Endodermal cell (in vitro differentiated cells): ENCODE measurements around the gene MPRIP. TPM values are rescaled to one million over a fixed set of nuclear protein-coding genes. Genes with fewer than 3 reads are reported as not detected.
A peak's percentile ranks its signal among the peaks of the same experiment; 100 is the strongest.

Experiments
- DNase-seq: peaks from one replicate; pipeline ENCODE4 v3.0.0-alpha.2; 2017
- H3K27ac ChIP-seq: 2 replicates; pipeline ENCODE4 v1.5.1; 2013; ENCODE audit warnings: mild to moderate bottlenecking, low read depth, low read length, moderate library complexity
- H3K27me3 ChIP-seq: 2 replicates; pipeline ENCODE4 v1.6.1; 2013; ENCODE audit warnings: mild to moderate bottlenecking, low read length, moderate library complexity; ENCODE audit not compliant: insufficient read depth, control insufficient read depth, poor library complexity, severe bottlenecking
- H3K36me3 ChIP-seq: 2 replicates; pipeline ENCODE4 v1.7.0; 2013; ENCODE audit warnings: mild to moderate bottlenecking, low read length, moderate library complexity; ENCODE audit not compliant: control insufficient read depth, insufficient read depth
- H3K4me1 ChIP-seq: one replicate; pipeline ENCODE4 v1.7.0; 2013; ENCODE audit warnings: low read length; ENCODE audit not compliant: control insufficient read depth, insufficient read depth
- H3K4me3 ChIP-seq: 2 replicates; pipeline ENCODE4 v1.5.1; 2013; ENCODE audit warnings: mild to moderate bottlenecking, low read length, moderate library complexity
- H3K9ac ChIP-seq: 2 replicates; pipeline ENCODE4 v1.6.1; 2013; ENCODE audit warnings: mild to moderate bottlenecking, low read length, moderate library complexity; ENCODE audit not compliant: poor library complexity, severe bottlenecking; ENCODE audit errors: extremely low read depth
- H3K9me3 ChIP-seq: 2 replicates; pipeline ENCODE4 v1.6.1; 2013; ENCODE audit warnings: mild to moderate bottlenecking, low read length, moderate library complexity; ENCODE audit not compliant: control insufficient read depth
- H3K27ac Mint-ChIP-seq: 2 replicates; pipeline ENCODE4 v1.8.0; 2020; ENCODE audit warnings: mixed read lengths
- H3K27me3 Mint-ChIP-seq: 2 replicates; pipeline ENCODE4 v1.8.0; 2021; ENCODE audit warnings: mild to moderate bottlenecking, mixed read lengths; ENCODE audit not compliant: insufficient read depth
- H3K36me3 Mint-ChIP-seq: 2 replicates; pipeline ENCODE4 v1.8.0; 2020; ENCODE audit warnings: low read depth, mixed read lengths
- H3K4me1 Mint-ChIP-seq: 2 replicates; pipeline ENCODE4 v1.8.0; 2020; ENCODE audit warnings: mixed read lengths
- H3K4me3 Mint-ChIP-seq: 2 replicates; pipeline ENCODE4 v1.8.0; 2020; ENCODE audit warnings: mild to moderate bottlenecking, moderate library complexity, mixed read lengths
- H3K9me3 Mint-ChIP-seq: 2 replicates; pipeline ENCODE4 v1.8.0; 2020; ENCODE audit warnings: mild to moderate bottlenecking, mixed read lengths
- WGBS, 2 experiments: methylation state at CpG; one replicate each; pipeline versions ENCODE4 v1.1.5 to v1.1.7; 2013; ENCODE audit warnings: missing lambda C conversion rate in 2 of 2, mixed read lengths in 1 of 2; ENCODE audit not compliant: insufficient coverage in 1 of 2, insufficient read length in 1 of 2; 5-methylcytosine and 5-hydroxymethylcytosine counted together
- total RNA-seq, 2 donors: library from RNA; stranded (reverse); fragmentation: NEBNext Ultra II Directional in 1 of 2; extraction: Animal tissue kit (Norgen Biotek cat#: 25700) in 1 of 2; gene quantifications; 2 replicates in 1 of 2; 3 replicates in 1 of 2; pipeline ENCODE4 v1.2.1, GENCODE V29; 2021
- TF ChIP-seq, protein P1 (sequence below): fragments of 200-600 bp; sonication (generic); conservative IDR thresholded peaks from 2 replicates; pipeline ENCODE4 v1.5.0; 2021; ENCODE audit warnings: antibody characterized with exemption, mild to moderate bottlenecking

Gene MPRIP
- total RNA-seq, 2 donors from 2014 or later = 154 to 155 TPM

DNA sequence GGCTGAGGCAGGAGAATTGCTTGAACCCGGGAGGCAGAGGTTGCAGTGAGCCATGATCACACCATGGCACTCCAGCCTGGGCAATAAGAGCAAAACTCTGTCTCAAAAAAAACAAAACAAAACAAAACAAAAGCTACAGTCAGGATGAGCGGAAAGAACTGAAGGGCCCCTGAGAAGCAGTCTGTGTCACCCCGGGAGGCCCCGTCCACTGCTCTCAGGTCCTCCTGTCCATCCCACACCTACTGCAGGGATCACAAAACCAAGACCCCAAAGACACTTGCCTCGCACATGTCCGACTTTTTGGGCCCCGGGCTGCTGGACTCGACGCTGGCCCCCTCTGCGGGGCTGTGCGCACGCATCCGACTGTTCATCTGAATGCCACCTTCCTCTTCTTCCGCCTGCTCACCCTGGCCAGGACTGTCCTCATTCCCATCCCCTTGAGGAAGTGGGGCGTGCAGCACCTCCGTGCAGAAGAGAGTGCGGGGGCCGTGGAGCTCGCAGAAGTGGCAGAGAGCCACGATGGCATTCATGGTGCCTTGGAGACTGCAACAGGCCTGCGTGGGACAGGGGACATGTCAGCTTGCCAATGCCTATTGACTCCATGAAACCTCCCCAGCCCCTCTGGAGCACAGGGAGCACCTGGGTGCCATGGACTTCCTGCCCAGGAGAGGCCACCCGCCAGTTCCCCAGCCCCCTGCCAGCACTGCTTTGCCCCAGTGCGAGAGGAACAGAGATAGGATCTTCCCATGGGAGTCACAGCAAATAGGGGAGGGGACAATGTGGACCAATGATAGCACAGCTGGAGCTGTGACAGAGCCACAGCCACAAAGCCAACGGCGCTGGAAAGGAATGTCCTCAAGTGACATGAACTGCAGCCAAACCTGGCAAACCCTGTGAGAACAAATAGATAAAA is 185.6 kb downstream of the MPRIP start:
- Mint-ChIP-seq H3K4me3 (no peak overlapping the region), H3K36me3 (peaks cover 89% of the 10 kb centered on the region), H3K9me3 (no peaks in the 10 kb centered on the region), H3K27me3 (no peaks in the 10 kb centered on the region), H3K4me1 (no peaks in the 10 kb centered on the region), H3K27ac (no peak overlapping the region)
- Histone ChIP-seq H3K9ac (no peak overlapping the region), H3K4me3 (no peak overlapping the region), H3K27ac (no peak overlapping the region), H3K27me3 (no peaks in the 10 kb centered on the region), H3K9me3 (no peaks in the 10 kb centered on the region), H3K36me3 (peaks cover 94% of the 10 kb centered on the region), H3K4me1 (no peaks in the 10 kb centered on the region)
- TF ChIP-seq, protein P1, sequence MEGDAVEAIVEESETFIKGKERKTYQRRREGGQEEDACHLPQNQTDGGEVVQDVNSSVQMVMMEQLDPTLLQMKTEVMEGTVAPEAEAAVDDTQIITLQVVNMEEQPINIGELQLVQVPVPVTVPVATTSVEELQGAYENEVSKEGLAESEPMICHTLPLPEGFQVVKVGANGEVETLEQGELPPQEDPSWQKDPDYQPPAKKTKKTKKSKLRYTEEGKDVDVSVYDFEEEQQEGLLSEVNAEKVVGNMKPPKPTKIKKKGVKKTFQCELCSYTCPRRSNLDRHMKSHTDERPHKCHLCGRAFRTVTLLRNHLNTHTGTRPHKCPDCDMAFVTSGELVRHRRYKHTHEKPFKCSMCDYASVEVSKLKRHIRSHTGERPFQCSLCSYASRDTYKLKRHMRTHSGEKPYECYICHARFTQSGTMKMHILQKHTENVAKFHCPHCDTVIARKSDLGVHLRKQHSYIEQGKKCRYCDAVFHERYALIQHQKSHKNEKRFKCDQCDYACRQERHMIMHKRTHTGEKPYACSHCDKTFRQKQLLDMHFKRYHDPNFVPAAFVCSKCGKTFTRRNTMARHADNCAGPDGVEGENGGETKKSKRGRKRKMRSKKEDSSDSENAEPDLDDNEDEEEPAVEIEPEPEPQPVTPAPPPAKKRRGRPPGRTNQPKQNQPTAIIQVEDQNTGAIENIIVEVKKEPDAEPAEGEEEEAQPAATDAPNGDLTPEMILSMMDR = no peak
- 95 to 97% methylated on average over 21 to 25 of the region's 25 CpGs for WGBS, 2 experiments
- peak; percentile 47 for DNase-seq

DNA sequence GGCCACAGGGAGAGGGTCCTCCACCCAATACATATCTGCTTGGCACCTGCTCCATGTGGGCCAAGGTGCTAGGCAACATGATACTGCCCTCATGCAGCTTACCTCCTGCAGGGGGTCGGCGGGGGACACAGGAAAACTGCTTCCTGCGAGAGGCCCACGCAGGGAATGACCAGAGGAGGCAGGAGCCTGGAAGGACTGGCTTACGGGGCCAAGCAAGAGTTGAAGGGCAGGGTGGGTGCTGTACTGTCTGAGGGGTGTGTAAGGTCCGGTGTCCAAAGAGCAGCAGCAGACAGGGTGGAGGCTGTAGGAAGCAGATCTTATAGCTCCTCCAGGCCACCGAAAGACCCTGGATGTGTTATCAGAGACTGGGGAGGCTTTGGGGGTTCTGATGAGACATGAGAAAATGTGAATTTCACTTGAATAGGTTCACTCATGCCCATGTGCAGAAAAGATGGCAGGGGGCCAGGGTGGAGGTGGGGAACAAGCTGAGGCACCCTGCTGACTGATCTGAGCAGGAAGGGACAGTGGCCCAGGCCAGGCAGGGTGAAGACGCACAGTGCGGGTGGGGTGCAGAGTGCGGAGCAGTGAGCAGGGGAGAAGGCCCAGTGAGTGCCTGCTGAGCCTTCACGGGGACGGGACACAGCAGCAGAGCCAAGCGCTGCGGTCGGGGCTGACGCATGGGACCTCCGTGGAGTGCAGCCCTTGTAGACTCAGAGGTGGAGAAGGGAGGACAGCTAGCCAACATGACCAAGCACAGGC is 186.4 kb downstream of the MPRIP start:
- DNase-seq = no peak
- Histone ChIP-seq H3K4me3 (no peak overlapping the region), H3K27me3 (no peaks in the 10 kb centered on the region), H3K27ac (no peak overlapping the region), H3K9ac (no peak overlapping the region), H3K9me3 (no peaks in the 10 kb centered on the region), H3K4me1 (no peaks in the 10 kb centered on the region), H3K36me3 (peaks cover 88% of the 10 kb centered on the region)
- H3K9me3 Mint-ChIP-seq = no peaks in the 10 kb centered on the region
- H3K4me1 Mint-ChIP-seq = no peaks in the 10 kb centered on the region
- H3K27me3 Mint-ChIP-seq = no peaks in the 10 kb centered on the region
- no peak overlapping the region for H3K4me3 Mint-ChIP-seq
- TF ChIP-seq, protein P1 = no peak
- peaks cover 81% of the 10 kb centered on the region for H3K36me3 Mint-ChIP-seq
- 94 to 95% methylated on average over 9 to 17 of the region's 17 CpGs for WGBS, 2 experiments
- peak overlapping the region; percentile 64 for H3K27ac Mint-ChIP-seq

DNA sequence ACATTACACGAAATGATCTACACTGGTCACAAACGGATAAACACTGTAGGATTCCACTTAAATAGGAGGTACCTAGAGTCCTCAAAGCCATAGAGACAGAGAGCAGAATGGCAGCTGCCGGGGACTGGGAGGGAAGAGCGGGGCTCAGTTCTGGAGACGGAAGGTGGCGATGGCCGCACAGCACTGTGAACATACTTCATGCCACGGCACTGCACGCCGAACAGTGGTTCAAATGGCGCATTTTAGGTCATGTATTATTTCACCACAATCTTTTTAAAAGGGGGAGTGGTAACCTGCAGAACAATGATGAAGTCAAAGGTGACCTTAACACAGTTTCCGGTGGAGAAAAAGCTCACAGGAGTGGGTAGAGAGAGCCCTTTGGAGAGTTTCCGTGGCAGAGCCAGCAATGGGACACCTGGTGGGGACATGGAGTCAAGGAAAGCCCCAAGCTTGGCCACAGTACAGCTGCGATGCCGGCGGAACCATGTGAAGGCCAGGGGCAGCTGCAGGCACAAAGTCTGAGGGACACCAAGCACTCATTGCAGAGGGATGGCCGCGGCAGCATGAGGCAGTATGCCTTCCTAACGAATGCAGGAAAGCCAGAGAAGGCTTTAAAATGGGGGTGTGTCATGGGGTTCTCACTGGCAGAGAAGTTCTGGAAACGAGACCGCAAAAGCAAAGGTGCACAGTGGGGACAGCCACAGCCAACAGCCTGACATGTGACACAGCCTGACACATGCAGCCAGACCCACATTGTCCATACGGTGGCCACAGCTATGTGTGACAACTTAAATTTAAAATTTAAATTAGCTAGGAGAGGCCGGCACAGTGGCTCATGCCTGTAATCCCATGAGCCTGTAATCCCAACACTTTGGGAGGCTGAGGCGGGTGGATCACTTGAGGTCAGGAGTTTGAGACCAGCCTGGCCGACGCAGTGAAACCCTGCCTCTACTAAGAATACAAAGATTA is 187.4 kb downstream of the MPRIP start:
- no peak for DNase-seq
- WGBS, 2 experiments = 92 to 95% methylated on average over 23 to 26 of the region's 26 CpGs
- Mint-ChIP-seq H3K27me3 (no peaks in the 10 kb centered on the region), H3K36me3 (peaks cover 72% of the 10 kb centered on the region), H3K27ac (no peak overlapping the region), H3K4me3 (no peak overlapping the region), H3K4me1 (no peaks in the 10 kb centered on the region), H3K9me3 (no peaks in the 10 kb centered on the region)
- TF ChIP-seq, protein P1 = no peak
- Histone ChIP-seq H3K4me3 (no peak overlapping the region), H3K9ac (no peak overlapping the region), H3K27ac (no peak overlapping the region), H3K36me3 (peaks cover 78% of the 10 kb centered on the region), H3K4me1 (no peaks in the 10 kb centered on the region), H3K27me3 (no peaks in the 10 kb centered on the region), H3K9me3 (no peaks in the 10 kb centered on the region)
